Activated CD4-positive, alpha-beta T cell treated with anti-CD3 and anti-CD28 coated beads, Interleukin-2, amount 50 U/mL, for 1 hour (primary cell): ENCODE measurements around the gene DCUN1D4.

ENCODE experiments used
- DNase-seq: peaks from one replicate; pipeline ENCODE4 v3.0.0-alpha.2; 2020

The DCUN1D4 gene

DNA sequence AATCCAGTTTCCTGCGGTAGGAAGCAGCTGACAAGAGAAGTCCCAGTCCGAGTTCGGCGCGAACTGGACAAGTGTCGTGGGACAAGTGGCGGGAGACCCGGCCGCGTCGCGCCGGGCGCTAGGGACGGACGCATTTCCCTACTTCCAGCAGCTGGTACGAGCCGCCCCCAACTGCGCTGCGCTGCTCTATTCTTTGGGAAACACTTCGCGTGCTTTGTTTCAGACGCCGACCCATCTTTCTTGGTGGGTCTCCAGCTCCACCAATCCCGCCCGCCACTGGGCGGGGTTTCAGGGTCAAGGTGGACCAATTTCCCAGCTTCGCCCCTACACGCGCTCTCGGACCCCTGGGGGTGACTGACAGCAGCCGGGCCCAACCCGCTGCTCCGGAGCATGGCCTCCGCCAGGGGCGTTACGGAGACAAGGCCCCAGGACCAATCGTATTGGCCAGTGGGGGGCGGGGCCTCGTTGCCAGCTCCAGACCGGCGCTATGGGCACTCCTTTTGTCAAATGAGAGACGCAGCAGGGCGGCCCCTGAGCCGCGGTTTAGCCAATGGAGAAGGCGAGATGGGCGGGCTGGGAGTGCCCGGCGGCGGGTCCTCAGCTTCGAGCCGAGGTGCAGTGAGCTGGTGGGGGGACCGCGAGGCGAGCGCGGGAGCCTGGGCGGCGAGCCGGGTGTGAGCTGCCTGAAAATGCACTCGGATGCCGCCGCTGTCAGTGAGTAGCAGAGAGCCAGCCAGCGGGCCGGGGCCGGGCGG, at the start of gene DCUN1D4:
Gene DCUN1D4, plus strand, starts transcription at position 600 of the 755 bp plus-strand sequence. Its CDS starts 90 bp downstream, at position 690.
- DNase-seq: peak; percentile 97

- DNase-seq: no peak
Observed at GRCh38 chr4:51820443-51821234, 22.3 kb upstream of the DCUN1D4 start.

- no peak for DNase-seq
Observed at GRCh38 chr4:51825341-51825740, 17.6 kb upstream of the DCUN1D4 start.

DNA sequence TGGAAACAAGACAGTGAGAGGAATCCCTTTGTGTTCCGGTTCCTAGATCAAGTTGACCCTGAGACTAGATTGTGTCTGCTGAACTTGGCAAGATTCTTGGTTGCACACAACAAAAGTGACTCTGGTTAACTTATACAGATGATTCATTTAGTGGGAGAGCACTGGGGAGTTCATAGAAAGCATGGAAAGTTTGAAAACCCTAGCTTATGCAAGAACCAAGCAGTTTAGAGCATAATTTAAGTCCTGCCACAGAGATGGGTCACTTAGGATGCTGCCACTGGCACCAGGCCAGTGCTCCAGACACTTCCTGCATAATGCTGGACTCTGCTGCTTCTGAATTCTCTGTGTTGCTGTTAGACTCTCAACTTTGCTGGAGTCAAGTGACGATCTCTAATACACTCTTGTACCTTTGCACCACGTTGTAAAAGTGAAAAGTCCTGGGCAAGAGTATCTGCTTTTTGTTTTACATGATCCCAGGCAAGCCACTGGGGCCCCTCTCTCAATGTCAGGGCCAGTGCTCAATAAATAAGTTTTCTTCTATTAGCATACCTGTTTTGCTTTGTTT, 12.7 kb upstream of the DCUN1D4 start:
- no peak for DNase-seq

GRCh38 chr4:51831133-51831532, 11.8 kb upstream of the DCUN1D4 start:
- DNase-seq: peak; percentile 65

GRCh38 chr4:51833236-51833635, 9.7 kb upstream of the DCUN1D4 start:
- no peak for DNase-seq

- DNase-seq: no peak
Observed at GRCh38 chr4:51835079-51835478, 7.9 kb upstream of the DCUN1D4 start.

GRCh38 chr4:51835855-51836254, 7.1 kb upstream of the DCUN1D4 start:
- no peak for DNase-seq

GRCh38 chr4:51836549-51836948, 6.4 kb upstream of the DCUN1D4 start:
- DNase-seq: no peak

- DNase-seq: no peak
Observed at GRCh38 chr4:51840781-51841180, 2.2 kb upstream of the DCUN1D4 start.

DNA sequence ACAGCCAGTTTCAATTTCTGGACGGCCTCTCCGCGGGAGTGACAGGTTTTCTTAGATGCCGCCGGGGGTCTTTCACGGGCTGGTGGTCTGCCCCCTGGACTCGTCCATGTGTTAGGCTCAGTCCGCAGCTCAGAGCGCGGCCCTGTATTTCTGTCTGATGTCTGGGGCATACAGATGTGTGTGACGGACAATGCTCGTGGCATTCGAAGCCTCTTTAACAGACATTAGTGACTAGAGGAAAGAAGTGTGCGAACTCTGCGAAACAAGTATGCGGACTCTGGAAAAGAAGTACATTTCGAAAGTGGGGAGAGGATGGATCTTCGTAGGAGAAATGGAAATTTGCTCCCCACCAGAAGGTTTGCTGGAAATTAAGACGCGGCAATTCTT, 793 bp upstream of the DCUN1D4 start:
- DNase-seq: no peak

GRCh38 chr4:51843309-51844152, 578 bp downstream of the DCUN1D4 start:
- DNase-seq: peak; percentile 53

- peak; percentile 76 for DNase-seq
Observed at GRCh38 chr4:51844153-51845054, 1.5 kb downstream of the DCUN1D4 start.

DNA sequence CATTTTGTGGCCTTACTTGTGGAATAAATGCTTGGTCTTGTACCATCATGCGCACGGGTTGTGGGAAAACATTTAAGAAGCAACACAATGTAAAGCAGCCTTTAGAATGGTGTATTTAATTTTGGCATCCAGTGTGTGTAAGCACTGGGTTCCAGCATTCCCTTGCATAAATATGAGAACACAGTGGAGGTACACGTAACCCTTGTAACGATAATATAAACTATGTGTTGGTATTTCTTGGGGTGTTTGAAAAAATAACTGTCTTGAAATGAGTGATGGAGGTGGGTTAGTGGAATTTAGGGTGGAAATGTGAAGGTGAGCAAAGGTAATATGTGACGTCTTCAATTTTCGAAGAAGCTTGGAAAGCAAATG, 2.1 kb downstream of the DCUN1D4 start:
- DNase-seq: no peak

DNA sequence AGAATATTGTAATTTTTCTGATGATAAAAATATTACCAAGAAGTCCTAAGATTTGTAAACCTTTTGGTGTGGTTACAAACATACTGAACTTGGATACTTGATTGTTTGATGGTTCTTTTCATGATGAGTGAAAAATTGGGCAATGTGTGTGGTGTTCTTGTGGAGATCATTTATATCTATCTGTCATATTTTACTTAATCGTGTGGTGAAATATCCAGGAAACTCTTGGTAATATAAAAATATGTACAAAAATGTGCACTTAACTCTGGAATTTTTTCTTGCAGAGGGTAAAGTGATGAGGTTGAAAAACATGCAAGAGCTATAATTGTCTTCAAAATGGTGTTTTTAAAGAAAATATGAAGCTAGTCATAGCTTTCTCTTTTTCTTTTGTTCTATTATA, 2.8 kb downstream of the DCUN1D4 start:
- DNase-seq: no peak

- no peak for DNase-seq
Observed at GRCh38 chr4:51849430-51849829, 6.5 kb downstream of the DCUN1D4 start.

DNA sequence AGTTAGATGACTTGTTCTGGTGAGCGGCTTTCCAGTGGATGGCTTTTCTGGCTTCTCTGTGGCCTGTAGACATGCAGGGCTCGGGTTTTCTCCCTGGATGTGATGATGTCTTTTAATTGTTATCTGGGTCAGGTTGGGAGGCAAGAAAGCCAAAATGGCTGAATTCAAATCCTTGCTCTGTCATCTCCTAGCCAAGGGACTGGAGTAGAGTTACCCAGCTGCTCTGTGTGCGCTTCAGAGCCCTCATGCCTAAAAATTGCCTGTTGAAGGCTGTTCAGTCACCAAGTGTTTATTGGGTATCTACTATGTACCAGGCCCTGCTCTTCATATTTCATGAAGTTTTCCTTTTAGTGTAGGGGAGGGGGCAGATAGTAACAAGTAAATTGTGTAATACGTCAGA, 7.3 kb downstream of the DCUN1D4 start:
- DNase-seq: no peak

GRCh38 chr4:51851090-51851936, 8.4 kb downstream of the DCUN1D4 start:
- no peak for DNase-seq

- DNase-seq: no peak
Observed at GRCh38 chr4:51851937-51852290, 9.0 kb downstream of the DCUN1D4 start.

DNA sequence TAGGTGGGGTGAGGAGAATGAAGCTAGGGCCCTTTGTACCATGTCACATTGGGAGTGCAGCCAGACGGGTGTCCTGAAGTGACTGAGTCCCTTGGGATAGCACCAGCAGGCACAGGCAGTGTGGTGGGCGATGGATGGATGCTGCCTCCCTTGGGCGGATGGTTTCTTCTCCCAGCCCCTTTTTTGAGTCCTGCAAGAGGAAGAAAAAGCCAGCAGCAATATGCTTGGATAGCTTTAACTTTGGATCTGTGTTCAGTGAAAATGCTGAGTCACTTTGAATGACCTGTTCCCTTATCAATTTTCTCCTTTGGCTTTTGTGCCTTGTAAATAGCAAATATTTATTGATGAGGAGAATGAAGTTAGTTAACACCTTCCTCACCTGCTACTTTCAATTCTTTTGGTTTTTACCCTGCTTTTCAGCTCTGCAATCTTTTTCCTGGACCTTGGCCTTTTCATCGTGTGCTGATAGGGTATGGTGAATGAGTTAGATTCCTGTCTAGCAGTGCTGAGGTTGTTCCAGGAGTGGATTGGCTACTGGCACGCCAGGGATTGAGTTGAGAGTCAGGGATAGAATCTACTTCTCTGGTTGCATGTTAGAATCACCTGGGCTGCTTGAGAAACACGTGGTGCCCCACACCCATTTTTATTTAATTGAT, 10.2 kb downstream of the DCUN1D4 start:
- no peak for DNase-seq

DNA sequence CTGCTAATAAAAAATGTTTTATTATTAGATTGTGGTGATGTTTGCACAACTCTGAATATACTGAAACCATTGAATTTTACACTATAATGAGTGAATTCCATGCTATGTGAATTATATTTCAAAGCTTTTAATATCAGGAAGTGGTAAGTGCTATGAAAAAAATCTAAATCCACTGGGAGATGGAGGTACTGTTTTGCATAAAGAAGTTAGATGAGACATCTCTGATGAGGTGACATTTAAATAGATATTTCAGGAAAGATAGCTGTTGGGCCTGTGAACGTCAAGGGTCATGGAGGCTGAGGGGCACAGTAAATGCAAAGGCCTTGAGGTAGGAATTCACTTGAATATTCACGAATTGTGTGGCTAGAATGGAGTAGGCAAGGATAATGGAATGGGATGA, 12.3 kb downstream of the DCUN1D4 start:
- DNase-seq: no peak
